Mucosa of gallbladder (tissue), 1 donor: ENCODE measurements around the gene C1QTNF9. TPM values are rescaled to one million over a fixed set of nuclear protein-coding genes. Genes with fewer than 3 reads are reported as not detected.
"Not testable (repeated sequence)": the region's sequence is repeated elsewhere in the genome, so short reads cannot be mapped to it uniquely, and the experiment has no call there.

ENCODE experiments used
- DNase-seq: peaks from one replicate; pipeline ENCODE4 v3.0.0-alpha.2; 2020; ENCODE audit warnings: low spot score
- total RNA-seq: library from RNA; stranded (reverse); gene quantifications from one replicate; pipeline ENCODE4 v1.2.1, GENCODE V29; 2021
- donor health status: DM: no; HTN: no; CAD: no.

C1QTNF9 gene
- total RNA-seq, 1 donor from 2014 or later = 0.14 TPM

GRCh38 chr13:24323036-24323738, 13.8 kb downstream of the C1QTNF9 start:
- DNase-seq = no peak

- no peak for DNase-seq
Observed at GRCh38 chr13:24323739-24324075, 14.3 kb downstream of the C1QTNF9 start.

- DNase-seq = not testable (repeated sequence)
Observed at GRCh38 chr13:24327598-24327997, 18.2 kb downstream of the C1QTNF9 start.

DNA sequence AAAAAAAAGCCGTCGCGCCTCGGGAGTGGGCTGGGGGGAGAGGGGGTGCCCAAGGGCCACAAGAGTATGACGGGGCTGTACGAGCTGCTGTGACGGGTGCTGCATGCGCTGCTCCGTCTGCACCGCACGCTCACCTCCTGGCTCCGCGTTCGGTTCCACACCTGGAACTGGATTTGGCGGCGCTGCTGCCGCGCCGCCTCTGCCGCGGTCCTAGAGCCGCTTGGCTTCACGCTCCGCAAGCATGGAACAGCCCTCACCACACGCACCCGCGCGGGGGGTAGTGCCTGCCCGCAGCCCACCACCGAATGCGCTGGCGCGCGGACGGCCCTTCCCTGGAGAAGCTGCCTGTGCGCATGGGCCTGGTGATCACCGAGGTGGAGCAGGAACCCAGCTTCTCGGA, 18.8 kb downstream of the C1QTNF9 start:
- DNase-seq = no peak

- no peak for DNase-seq
Observed at GRCh38 chr13:24338721-24339120, 29.3 kb downstream of the C1QTNF9 start.

DNA sequence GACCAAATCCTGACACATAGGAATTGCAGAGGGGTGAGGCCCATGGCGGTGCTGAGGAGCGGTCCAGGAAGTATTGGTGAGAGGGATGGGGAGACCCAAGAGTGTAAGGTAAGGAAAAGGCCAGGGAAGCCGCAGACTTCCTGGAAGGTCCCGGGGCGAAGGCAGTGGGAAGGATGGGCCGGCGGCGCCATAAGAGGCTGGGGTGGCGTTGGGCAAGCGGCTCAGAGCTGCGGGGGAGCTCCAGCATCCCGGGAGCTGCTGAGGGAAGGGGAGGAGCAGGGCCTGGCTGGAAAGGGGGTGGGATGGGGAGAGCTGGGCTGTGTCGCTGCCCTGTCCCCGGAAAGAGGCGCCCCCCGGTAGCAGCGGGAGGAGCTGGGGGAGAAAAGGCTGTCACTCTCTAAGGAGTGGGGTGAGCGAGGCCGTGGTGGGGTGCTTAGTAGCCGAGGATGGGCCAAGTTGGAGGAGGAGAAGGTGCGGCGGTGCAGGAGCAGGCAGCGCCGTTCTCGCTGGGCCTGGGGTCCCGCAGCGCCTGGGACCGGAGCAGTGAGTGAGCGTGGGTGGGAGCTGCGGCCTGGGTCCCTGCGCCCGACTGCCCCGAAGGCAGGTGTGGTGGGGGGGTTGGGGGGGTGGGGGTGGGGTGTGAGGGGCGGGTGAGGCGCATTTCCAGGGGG, 30.7 kb downstream of the C1QTNF9 start:
- no peak for DNase-seq

- DNase-seq = no peak
Observed at GRCh38 chr13:24340608-24340955, 31.2 kb downstream of the C1QTNF9 start.

DNA sequence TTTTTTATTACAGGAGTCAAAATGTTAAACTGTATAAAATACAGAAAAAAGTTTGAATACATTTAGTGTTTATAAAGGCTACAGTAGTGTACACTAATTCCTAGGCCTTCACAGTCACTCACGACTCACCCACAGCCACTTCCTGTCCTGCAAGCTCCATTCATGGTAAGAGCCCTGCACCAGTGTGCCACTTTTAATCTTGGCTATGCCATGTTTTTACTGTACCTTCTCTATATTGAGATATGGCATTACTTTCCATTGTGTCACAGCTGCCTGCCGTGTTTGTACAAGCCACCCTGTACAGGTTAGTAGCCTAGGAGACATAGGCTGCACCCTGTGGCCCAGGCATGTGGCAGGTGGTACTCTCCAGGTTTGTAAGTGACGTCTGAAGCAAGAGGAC, 32.1 kb downstream of the C1QTNF9 start:
- no peak for DNase-seq

- no peak for DNase-seq
Observed at GRCh38 chr13:24348385-24348784, 39.0 kb downstream of the C1QTNF9 start.

GRCh38 chr13:24348797-24349515, 39.6 kb downstream of the C1QTNF9 start:
- peak; percentile 89 for DNase-seq

GRCh38 chr13:24349778-24350664, 40.6 kb downstream of the C1QTNF9 start:
- not testable (repeated sequence) for DNase-seq

GRCh38 chr13:24351423-24351822, 42.0 kb downstream of the C1QTNF9 start:
- DNase-seq = no peak

DNA sequence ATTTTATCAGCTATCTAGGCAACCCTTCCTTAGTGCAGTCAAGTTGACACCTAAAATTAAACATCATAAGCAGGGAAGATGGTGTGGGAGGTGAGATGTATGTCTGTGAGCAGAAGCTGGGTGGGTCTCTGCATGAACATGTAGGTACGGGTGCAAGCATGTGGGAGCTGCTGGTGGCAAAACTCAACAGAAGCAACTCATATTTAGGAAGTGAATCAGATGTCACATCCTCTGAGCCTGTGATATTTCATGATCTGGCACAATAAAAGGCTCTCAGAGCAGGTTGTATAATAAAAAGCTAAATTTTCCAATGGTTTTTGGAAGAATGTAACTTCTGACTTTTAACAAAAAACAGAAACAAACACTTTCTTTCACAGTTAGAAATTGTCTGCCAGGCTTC, 44.4 kb downstream of the C1QTNF9 start:
- no peak for DNase-seq

DNA sequence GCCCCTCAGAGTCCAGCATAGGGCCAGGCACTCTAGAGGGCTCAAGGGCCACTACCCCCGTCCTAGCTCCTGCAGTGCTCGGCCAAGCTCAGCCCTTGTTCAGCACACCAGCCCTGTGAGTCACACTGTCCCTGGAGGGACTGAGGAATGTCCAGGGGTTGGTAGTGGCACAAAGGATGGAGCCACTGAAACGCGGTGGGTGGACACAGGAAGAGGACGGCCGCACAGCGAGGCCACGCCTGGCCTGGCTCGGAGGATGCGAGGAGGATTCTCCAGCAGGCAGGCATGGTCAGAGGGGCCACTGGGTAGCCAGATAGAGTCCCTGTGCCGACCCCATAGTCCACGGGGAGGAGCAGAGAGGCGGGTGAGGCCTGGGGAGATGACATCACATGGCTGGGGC, 45.7 kb downstream of the C1QTNF9 start:
- no peak for DNase-seq

GRCh38 chr13:24356270-24356669, 46.9 kb downstream of the C1QTNF9 start:
- no peak for DNase-seq

DNA sequence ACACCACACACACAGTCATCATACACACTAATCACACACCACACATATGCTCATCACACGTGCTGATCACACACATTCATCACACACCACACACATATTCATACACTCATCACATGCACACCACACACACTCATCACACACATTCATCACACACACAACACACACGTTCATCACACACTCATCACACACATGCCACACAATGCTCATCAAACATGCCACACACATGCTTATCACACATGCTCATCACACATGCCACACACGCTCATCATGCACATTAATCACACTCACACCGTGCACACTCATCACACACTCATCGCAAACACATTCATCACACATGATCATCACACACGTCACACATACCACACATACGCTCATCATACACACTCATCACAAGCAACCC, 47.5 kb downstream of the C1QTNF9 start:
- DNase-seq = no peak

DNA sequence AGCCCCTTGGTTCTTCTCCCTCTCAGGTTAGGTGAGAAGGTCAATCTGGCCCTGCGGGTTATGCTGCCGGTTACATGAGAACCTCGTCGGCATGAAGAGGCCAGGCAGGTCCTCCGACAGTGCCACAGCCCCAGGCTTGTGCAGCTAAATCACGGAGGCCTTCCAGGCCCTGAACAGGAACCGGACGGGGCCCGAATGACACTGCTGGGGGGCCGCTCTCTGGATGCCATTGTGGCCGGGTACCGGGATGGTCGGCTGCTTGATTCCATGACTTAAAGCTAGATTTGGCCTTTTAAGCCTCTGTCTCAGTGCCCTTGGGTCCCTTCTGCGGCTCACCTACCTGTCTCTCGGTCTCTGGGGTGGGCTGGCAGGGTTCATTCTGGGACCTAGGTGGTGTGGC, 48.4 kb downstream of the C1QTNF9 start:
- no peak for DNase-seq

- not testable (repeated sequence) for DNase-seq
Observed at GRCh38 chr13:24358836-24359235, 49.5 kb downstream of the C1QTNF9 start.

- DNase-seq = not testable (repeated sequence)
Observed at GRCh38 chr13:24359252-24359651, 49.9 kb downstream of the C1QTNF9 start.

- DNase-seq = no peak
Observed at GRCh38 chr13:24360106-24360505, 50.7 kb downstream of the C1QTNF9 start.

DNA sequence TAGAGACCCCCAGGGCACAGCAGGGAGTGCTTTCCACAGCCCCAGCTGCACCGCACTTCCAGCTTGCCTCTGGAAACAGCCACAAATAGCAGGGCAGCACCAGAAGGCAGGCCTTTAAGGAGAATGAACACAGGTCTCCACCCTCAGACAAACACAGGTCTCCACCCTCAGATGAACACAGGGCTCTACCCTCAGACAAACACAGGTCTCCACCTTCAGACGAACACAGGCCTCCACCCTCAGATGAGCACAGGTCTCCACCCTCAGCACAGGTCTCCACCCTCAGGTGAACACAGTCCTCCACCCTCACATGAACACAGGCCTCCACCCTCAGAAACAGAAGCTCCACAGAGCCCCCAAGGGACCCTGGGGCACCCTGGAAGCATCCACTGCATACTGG, 51.7 kb downstream of the C1QTNF9 start:
- DNase-seq = no peak

DNA sequence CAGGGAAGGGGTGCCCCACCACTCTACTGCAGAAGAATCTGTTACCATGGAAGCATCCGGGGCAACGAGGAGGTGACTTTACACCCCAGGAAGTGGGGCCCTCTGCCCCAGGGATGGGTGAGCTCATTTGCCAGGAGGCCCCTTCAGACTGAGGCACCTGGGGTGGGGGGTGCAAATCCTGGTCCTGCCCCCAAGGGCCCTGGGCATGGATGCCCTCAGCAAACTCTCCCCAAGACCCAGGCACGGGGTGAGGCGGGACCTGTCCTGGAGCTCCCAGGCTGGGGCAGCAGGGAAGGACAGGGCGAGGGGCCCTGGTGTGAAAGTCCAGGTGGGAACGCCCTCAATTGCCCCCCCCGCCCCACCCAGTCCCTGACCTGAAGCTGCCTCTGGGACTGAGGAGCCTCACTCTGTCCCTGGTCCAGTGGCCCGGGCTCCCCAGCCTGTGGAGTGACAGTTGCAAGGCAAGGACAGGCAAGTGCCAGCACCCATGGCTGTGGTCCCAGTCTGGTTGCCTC, 52.5 kb downstream of the C1QTNF9 start:
- no peak for DNase-seq
